COR-L47 (cell line): ENCODE measurements around the gene ZNF565.
"Not testable (repeated sequence)": the region's sequence is repeated elsewhere in the genome, so short reads cannot be mapped to it uniquely, and the experiment has no call there.

Source experiments
- DNase-seq: peaks from one replicate; lab custom pipeline; 2025; lab: John Stamatoyannopoulos, UW

ZNF565 gene

DNA sequence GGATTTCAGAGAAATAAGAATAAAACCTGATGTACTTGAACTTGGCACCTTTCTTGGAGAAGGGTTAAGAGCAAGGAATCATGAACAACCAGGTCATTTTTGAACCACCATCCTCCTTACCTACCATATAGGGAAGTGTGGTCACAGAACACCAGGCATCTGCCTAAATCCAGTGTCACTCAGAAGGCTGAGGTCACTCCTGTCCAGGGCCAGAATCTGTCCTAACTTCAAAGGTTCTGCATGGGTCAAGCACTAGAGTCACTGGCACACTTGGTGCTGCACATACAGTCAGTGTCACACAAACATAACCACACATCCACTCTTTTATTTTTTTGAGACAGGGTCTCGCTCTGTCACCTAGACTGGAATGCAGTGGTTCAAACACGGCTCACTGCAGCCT, 1.6 kb downstream of the ZNF565 start:
- DNase-seq: no peak

- DNase-seq: no peak
Observed at GRCh38 chr19:36210497-36210896, 4.0 kb downstream of the ZNF565 start.

- DNase-seq: no peak
Observed at GRCh38 chr19:36209372-36209771, 5.1 kb downstream of the ZNF565 start.

- DNase-seq: no peak
Observed at GRCh38 chr19:36207605-36208252, 6.7 kb downstream of the ZNF565 start.

DNA sequence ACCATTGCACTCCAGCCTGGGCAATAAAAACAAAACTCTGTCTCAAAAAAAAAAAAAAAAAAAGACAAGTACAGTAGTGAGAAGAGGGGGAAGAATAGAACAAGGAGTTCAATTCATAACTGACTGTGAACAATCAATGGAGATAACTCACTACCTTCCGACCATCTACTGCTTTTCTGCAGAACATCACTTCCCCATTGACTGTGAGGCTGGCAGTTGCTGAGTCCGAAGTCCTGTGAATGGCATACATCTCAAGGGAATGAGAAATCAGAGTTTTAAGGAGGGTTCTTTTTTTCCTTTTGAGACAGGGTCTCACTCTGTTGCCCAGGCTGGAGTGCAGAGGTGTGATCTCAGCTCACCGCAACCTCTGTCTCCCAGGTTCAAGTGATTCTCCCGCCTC, 11.2 kb downstream of the ZNF565 start:
- no peak for DNase-seq

DNA sequence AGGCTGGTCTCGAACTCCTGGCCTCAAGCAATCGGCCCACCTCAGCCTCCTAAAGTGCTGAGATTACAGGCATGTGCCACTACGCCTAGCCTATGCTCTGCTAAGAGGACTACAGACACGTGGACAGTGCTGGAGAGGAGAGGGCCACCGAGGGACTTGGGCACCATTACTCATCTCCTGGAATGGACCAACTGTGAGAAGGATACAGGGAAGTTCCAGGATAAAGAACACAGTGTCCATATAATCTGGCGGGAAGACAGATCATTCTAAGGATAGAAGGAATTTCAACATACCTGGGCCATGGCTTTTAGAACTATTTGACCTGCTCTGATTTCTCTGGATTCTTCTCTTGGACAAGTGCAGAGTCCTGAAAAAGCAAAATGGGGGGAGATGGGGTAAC, 12.8 kb downstream of the ZNF565 start:
- no peak for DNase-seq

GRCh38 chr19:36198119-36198518, 16.3 kb downstream of the ZNF565 start:
- no peak for DNase-seq

- no peak for DNase-seq
Observed at GRCh38 chr19:36196249-36196648, 18.2 kb downstream of the ZNF565 start.

DNA sequence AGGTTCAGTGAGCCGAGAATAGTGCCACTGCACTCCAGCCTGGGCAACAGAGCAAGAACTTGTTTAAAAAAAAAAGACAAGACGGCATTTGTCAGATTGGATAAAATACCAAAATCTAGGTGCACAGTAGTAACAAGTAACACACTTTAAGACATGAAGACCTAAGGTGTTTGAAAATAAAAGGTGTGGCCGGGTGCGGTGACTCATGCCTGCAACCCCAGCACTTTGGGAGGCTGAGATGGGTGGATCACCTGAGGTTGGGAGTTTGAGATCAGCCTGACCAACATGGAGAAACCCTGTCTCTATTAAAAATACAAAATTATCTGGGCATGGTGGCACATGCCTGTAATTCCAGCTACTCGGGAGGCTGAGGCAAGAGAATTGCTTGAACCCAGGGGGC, 27.7 kb downstream of the ZNF565 start:
- DNase-seq: not testable (repeated sequence)

DNA sequence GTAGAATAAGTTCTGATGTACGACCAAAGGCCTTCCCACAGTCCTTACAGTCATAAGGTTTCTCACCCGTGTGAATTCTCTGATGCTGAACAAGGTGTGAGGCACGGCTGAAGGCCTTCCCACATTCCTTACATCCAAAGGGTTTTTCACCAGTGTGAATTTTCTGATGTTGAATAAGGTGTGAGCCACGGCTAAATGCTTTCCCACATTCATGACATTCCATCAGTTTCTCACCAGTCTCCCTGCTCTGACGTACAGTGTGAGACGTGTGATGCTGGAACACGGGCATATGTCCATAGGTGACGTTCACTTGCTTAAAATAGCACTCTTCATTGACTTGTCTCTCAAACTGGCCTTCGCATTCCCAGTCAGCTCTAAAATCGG, 31.2 kb downstream of the ZNF565 start:
- no peak for DNase-seq

- DNase-seq: no peak
Observed at GRCh38 chr19:36182612-36183244, 31.7 kb downstream of the ZNF565 start.

DNA sequence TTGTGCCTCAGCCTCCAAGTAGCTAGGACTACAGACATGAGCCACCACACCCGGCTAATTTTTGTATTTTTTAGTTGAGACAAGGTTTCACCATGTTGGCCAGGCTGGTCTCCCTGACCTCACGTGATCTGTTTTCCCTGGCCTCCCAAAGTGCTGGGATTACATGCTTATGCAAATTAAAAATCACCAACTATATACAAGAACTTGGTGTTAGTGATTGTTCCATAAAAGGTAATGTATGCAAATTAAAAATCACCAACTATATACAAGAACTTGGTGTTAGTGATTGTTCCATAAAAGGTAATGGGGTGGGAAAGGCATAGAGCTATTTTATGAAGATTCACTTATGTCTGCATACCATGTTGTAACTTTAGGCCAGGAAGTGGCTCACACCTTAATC, 35.4 kb downstream of the ZNF565 start:
- DNase-seq: not testable (repeated sequence)

- DNase-seq: not testable (repeated sequence)
Observed at GRCh38 chr19:36173846-36174245, 40.6 kb downstream of the ZNF565 start.

DNA sequence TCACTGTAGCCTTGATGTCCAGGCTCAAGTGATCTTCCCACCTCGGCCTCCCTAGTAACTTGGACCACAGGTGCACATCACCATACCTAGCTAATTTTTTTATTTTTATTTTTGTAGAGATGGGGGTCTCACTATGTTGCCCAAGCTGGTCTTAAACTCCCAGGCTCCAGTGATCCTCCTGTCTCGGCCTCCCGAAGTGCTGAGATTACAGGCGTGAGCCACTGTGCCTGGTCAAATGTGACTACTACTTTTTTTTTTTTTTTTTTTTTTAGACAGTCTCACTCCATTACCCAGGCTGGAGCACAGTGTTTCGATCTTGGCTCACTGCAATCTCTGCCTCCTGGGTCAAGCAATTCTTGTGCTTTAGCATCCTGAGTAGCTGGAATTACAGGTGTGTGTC, 41.6 kb downstream of the ZNF565 start:
- no peak for DNase-seq

GRCh38 chr19:36169084-36169760, 45.2 kb downstream of the ZNF565 start:
- peak; percentile 84 for DNase-seq

GRCh38 chr19:36163813-36164212, 50.7 kb downstream of the ZNF565 start:
- DNase-seq: no peak

DNA sequence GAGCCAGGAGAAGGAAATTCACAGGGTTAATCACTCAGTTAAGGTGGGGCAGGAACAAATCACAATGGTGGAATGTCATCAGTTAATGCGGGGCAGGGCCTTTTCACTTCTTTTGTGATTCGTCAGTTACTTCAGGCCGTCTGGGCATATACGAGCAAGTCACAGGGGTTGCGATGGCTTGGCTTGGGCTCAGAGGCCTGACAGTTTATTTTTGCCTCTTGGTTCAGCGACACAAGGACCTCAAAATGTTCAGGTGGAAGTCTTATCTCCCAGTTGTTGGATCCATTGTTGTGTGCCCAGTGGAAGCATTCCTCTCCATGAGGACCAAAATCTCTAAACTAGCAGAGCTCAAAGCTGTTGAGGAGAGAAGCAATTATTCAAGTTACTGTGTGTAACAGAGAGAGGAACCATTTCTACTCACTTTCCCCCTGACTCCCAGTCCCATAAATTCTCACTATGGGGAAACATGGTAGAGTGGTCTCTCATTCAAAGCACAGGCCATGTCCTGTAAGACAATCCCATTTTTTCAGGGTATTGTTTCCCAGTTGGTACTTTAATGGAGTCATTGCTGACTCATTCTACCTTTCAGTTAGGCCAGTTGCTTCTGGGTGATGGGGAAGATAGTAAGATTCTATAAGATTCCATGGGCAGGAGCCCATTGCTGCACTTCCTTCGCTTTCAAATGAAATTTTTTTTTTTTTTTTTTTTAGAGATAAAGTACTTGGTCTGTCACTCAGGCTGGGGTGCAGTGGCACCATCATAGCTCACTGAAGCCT, 53.5 kb downstream of the ZNF565 start:
- DNase-seq: no peak

DNA sequence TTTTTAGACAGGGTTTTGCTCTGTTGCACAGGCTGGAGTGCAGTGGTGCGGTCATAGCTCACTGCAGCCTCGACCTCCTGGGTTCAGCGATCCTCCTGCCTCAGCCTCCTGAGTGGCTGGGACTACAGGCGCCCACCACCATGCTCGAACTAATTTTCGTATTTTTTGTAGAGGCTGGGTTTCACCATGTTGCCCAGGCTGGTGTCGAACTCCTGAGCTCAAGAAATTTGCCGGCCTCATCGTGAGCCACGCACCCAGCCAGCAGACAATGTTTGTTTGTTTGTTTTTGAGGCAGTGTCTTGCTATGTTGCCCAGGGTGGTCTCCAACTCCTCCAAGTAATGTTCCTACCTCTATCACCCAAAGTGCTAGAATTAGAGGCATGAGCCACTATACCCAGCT, 61.3 kb downstream of the ZNF565 start:
- no peak for DNase-seq

- no peak for DNase-seq
Observed at GRCh38 chr19:36152352-36153091, 61.9 kb downstream of the ZNF565 start, which contains the start of gene COX7A1. Gene COX7A1 (minus strand): TSS chr19:36152447. CDS start chr19:36152407, 40 bp downstream.

DNA sequence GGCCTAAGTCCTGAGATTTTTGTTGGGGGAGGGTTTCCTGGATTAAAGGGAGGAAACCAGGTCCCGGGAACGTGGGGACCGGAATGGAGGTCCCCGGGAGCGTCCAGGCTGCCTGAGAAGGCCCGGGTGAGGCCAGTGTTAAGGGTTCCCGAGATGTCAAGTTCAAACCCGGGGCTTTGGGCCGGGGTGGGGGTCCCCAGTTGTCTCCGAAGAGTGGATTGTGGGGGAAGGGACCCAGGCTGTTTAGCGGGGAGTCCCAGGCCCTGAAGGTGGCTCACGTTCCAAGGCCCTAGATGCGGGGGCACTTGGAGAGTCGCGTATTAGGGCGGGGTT, 62.5 kb downstream of the ZNF565 start:
- DNase-seq: no peak

DNA sequence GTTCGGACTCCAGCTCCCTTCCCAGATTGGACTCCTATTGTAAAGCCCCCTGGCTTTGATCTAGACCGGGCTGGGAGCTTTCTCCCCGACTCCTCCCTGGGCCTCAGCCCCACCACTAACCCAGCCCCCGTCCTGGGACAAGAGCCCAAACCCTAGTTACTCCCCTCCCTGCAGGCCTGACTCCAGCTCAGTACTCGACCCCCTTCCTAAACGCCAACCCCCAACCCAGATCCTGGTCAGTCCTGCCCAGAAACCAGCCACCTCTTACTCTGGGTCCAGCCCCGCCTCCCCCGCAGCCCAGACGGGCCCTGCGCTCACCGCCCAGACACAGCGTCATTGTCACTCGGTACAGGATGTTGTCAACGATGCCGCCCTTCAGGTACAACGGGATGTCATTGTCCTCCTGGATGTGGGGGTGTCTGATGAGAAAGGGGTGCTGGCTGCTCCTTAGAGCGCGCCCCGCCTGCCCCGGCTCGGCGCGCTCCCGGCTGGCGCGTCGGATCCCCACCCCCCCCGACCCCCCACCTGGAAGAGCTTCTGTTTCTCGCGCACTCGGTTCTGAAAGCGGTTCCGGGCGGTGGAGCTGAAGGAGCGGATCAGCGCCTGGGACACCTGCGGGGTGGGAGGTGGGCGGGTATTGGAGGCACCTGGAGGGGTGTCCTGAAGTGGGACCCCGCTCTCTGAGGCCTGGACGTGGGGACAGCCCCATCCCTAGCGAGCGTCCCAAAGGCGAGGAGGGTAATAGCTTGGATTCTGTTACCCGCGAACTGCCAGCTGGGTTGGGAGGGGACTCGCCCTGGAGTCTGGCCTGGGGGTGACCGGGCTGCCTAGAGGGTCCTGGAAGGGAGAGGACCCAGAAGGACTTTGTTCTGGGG, 63.1 kb downstream of the ZNF565 start:
- no peak for DNase-seq
